Activated T-cell treated with anti-CD3 and anti-CD28 coated beads, Interleukin-2, amount 50 U/mL, for 48 hours (primary cell): ENCODE measurements around the gene COPZ1.
"Not testable (repeated sequence)": the region's sequence is repeated elsewhere in the genome, so short reads cannot be mapped to it uniquely, and the experiment has no call there.

Experiments
- DNase-seq, 2 experiments: peaks; one replicate each; pipeline ENCODE4 v3.0.0-alpha.2; 2020

The COPZ1 gene, protein sequence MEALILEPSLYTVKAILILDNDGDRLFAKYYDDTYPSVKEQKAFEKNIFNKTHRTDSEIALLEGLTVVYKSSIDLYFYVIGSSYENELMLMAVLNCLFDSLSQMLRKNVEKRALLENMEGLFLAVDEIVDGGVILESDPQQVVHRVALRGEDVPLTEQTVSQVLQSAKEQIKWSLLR

DNA sequence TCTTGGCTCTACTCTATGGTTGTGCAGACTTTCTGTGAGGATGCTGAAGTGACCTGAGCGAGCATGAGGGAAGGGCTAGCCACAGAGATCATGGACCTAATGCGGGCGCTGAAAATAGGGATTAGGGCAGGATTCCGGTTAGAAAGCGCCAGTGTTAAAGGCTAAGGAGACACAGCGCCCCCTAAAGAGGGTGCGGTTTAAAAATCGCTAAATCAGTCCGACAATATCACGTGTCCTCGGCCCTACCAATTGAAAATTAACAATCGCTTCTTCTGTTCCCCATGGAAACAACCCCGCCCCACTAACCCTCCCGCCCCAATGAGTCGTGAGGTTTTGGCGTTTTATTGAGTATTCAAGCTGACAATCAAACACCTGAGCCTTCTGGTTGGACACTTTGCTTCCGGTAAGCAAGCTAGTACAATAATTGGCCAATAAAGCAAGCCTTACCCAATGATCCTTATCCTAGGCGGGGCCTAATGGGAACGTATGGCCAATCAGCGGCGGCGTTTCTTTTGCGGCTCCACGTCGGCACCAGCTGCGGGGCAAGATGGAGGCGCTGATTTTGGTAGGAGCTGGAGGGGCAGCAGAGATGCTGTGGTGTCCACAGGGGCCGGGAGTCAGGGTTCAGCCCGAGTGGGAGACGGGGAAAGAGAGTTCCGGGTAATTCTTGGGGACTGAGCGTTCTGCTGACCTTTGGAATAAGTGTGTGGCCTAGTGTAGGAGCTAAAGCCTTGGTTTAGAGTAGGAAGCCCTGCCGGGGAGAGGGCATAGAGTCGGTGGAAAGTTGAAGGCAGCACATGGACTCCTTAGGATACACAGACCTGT lies at the start of gene COPZ1:
Gene COPZ1, plus strand, starts transcription at position 515 of the 825 bp plus-strand sequence. Its CDS starts 33 bp downstream, at position 548.
- DNase-seq: peak; percentile 93 to 95

DNA sequence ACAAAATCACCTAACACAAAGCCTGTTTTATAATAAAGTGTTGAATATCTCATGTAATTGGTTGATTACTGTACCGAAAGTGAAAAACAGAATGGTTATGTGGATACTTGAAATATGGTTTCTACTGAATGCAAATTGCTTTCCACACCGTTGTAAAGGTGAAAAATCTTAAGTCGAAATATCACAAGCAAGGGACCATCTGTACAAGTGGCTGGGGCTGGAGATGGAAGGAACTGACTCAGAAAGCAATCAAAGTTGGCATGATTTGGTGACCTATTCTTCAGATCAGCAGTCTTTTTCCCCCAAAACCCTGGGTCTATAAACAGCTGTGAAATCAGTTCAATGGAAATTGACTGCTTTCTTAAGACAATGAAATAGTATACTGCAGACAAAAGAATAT lies 48.6 kb upstream of the COPZ1 start:
- DNase-seq: no peak

DNA sequence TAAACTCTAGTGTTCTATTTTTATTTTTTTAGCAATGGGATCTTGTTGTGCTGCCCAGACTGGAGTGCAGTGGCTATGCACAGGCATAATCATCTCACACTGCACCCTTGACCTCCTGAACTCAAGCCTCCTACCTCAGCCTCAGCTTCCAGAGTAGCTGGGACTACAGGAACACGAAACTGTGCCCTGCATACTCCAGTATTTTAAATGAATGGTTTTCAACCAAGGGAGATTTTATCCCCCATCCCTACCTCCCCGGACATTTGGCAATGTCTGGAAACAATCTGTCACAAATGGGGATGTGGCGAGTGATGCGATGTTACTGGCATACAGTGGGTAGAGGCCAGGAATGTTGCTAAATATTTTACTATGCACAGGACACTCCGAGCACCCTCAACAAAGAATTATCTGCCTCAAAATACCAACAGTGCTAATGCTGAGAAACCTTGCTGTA lies 47.1 kb upstream of the COPZ1 start:
- DNase-seq: no peak

DNA sequence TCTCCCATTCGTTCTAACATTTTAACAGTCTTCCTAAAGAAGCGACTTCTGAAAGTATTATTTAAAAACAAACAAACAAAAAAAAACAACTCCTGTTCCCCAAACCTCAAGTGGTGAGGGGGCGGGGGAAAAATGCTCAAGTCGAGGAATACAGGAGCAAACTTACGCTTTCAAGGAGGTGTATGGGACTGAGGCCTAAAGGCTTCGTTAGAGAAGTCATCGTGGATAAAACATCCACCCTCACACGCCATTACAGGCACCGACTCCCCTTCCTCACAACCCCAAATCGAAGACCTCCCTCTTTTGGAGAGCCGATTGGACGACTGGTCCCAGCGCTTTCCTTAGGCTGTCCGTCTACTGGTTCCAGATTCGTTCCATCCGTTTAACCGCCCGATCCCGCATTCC lies 45.7 kb upstream of the COPZ1 start:
- no peak for DNase-seq

DNA sequence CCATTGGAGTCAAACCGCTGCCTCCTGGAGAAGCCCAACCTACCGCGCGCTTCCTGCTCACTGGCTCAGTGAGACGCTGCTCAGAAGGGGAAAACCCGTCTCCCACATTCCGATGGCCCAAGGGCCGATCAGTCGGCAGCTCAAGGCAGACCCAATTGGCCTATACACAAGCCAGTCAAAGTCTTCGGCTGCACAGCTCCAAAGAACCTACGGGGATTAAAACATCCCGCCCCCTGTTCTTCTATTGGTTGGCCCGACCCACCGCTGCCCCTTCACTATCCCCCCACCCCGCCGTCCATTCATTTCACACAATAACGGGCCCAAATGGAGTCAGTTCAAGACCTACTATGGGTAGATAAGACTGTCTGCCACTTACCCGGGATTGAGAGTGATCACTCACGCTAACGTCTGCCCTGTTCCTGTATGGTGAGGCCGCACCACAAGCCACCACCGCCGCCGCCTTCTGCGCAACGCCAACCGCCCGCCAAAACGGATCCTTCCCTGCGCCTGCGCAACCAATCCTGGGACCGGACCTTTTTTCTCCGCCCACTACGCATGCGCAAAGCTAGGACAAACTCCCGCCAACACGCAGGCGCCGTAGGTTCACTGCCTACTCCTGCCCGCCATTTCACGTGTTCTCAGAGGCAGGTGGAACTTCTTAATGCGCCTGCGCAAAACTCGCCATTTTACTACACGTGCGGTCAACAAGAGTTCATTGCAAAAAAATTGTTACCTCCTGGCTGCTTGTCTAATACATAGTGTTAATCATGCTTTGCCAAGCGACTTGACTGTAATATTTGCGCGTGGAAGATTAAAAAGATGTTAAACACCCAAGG lies 45.1 kb upstream of the COPZ1 start, which contains the start of gene CBX5:
Gene CBX5, minus strand, starts transcription at position 491 of the 836 bp plus-strand sequence. CDS start 22,472 bp downstream, outside the sequence.
- DNase-seq: peak; percentile 99 to 100

DNA sequence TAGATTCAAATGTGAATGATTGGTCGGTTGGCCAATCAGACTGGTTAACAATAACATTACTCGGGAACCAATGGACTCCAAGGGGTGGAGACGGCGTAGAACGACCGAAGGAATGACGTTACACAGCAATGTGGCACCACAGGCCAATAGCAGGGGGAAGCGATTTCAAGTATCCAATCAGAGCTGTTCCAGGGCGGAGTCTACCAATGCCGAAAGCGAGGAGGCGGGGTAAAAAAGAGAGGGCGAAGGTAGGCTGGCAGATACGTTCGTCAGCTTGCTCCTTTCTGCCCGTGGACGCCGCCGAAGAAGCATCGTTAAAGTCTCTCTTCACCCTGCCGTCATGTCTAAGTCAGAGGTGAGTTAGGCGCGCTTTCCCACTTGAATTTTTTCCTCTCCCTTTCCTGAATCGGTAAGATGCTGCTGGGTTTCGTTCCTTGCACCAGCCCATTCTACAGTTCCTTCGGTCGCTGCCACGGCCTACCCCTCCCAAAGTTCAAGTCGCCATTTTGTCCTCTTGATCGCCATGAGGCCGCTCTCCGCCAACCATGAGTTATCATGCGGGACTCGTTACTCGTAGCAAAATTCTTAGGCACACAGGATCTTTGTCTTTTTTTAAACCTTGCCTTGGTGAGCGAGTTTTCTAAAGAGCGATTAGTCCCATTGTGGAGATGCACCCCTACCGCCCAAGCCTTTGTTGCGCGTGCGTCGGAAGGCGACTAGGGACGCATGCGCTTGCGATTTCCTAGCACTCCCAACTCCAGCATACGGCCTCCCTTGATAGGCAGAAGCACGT lies 44.3 kb upstream of the COPZ1 start, which contains the start of gene HNRNPA1:
Gene HNRNPA1, plus strand, starts transcription at position 259 of the 793 bp plus-strand sequence. Its CDS starts 82 bp downstream, at position 341.
- DNase-seq: peak; percentile 93 to 94

DNA sequence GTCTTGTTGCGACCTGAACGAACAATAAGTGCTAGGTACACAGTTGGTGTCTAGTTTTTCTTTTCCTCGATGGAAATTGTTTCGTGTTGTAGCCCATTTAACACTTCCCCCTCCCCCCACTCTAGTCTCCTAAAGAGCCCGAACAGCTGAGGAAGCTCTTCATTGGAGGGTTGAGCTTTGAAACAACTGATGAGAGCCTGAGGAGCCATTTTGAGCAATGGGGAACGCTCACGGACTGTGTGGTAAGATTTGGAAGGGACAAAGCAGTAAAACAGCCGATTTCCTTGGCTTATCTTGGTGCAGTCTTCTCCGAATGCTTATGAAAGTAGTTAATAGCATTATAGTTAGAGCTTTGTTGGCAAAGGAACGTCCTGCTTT lies 43.7 kb upstream of the COPZ1 start:
- not testable (repeated sequence) for DNase-seq

DNA sequence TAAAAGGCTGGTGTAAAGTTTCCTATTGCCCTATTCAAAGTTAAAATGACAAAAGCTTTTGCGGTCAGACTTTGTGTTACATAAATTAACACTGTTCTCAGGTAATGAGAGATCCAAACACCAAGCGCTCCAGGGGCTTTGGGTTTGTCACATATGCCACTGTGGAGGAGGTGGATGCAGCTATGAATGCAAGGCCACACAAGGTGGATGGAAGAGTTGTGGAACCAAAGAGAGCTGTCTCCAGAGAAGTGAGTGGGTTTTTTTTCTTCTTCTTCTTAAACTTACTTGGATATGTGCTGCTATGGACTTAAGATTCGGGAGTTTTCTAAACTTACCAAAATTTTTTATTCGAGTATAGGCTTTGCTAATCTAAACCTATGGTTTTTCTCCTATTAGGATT lies 43.2 kb upstream of the COPZ1 start:
- peak in 1 of 2 experiments; percentile 34 for DNase-seq

DNA sequence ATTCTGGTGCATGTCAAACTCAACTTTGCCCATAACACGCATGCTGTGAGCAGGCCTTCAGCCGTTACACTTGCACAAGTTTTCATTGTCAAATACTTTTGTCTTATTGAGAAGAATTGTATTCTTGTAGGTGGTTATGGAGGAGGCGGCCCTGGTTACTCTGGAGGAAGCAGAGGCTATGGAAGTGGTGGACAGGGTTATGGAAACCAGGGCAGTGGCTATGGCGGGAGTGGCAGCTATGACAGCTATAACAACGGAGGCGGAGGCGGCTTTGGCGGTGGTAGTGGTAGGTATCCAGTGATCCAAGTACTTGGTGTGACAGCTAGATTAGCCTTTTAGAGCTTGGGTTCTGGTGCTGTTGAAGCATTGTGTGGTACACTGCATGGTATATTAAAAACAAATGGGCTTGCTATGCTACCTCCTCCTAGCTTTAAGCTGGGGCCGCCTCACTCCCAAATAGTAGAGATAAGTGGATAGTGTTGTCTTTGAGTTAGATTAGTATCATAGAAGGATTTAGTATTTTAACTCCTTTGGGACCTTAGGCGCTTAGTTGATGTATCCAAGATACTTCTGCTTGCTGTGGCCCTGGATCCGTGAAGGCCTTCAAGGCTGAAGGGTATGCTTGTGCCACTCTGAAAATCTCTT lies 41.9 kb upstream of the COPZ1 start:
- peak; percentile 57 to 62 for DNase-seq

DNA sequence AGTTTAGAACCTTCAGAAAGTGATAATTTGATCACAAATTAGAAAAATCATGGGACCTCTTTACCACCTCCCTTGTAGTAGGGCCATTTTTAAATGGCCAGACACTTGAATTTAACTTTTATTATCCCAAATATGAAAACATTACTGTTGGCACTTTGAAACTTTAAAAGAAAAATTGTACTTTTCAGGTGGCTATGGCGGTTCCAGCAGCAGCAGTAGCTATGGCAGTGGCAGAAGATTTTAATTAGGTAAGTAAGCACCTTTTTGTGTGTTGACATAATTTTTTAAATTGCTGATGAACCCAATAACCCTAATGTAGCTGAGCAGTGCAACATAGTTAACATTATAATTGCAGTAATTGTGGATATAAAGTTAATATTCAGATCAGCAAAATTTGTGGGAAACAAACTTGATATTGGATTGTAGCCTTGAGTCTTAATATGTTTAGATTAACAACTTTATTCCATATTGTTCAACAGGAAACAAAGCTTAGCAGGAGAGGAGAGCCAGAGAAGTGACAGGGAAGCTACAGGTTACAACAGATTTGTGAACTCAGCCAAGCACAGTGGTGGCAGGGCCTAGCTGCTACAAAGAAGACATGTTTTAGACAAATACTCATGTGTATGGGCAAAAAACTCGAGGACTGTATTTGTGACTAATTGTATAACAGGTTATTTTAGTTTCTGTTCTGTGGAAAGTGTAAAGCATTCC lies 40.7 kb upstream of the COPZ1 start:
- peak in 1 of 2 experiments; percentile 12 for DNase-seq

DNA sequence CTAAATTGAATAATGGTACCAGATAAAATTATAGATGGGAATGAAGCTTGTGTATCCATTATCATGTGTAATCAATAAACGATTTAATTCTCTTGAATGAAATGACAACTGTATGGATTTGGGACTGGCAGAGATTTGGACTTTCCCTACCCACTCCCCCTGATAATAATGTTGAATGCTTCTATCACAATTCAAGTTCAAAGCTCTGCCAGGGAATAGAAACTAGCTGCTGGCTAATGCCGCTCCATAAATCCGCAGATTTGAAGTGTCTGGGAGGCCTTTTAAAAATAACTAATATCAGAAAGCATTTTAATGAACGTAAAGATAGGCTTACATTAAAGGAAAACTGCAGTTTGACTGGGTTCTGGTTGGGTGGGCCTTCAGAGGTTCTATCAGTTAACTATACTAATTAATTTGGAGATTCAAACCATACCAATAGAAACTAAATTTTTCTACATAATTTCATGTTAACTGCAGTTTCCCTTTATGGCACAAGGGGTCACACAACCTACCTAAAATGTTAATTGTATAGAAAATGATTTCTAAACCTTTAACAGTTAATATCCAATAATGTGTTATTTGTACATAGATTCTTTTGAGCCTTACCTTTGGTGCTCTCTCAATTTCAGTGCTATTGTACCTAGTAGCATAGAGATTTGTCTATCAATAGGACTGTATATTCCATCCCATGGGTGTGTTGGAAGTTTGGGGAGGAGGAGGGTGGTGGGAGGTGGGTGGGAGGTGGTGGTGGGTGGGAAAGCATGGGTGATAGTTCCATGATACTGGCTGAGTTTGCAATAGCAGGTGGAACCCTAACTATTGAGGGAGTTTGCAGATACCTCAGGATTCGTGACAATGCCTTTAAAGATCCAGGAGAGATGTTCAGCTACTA lies 39.5 kb upstream of the COPZ1 start:
- DNase-seq: peak in 1 of 2 experiments; percentile 59

DNA sequence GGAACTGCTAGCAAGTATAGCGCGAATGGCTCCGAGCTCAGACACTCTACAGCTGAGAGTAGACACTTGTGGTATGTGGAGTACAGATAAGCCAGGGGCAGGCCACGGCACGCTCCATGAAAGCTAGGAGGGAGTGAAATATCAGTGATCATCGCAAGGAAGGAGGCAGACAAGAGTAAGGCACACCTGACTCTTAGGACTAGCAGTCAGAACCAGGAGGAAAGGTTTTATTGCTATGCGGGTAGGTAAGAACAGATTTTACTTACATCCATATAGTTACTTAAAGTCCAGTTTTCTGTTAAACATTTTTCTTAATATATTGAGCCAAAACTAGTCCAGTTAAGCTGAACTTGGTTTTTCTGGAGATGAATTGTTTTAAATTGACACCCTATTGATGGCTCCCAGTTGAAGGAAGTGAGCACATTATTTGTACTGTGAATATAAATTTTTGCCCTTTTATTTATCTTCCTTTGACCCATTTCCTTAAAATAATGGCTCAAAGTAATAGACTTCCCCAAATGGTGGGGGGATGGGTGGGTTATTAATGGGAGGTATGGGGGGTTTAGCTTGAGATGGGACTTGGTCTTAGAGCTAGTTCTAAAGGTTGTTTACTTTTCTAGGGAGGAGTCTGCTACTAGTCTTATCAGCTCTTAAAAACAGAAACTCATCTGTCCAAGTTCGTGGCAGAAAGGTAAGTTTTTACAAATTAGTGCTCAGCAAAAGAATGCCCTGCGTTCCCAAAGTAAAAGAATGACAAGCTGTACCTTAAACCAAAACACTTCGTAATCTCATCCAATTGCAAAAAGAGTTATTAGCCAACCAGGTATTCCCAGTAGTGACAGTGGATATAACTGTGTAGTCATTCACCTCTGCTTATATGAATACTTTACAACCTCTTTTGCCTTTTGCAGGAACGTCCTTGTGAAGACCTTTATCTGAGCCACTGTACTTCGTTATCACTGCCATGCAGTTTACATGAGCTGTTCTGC lies 38.6 kb upstream of the COPZ1 start:
- DNase-seq: peak in 1 of 2 experiments; percentile 59

DNA sequence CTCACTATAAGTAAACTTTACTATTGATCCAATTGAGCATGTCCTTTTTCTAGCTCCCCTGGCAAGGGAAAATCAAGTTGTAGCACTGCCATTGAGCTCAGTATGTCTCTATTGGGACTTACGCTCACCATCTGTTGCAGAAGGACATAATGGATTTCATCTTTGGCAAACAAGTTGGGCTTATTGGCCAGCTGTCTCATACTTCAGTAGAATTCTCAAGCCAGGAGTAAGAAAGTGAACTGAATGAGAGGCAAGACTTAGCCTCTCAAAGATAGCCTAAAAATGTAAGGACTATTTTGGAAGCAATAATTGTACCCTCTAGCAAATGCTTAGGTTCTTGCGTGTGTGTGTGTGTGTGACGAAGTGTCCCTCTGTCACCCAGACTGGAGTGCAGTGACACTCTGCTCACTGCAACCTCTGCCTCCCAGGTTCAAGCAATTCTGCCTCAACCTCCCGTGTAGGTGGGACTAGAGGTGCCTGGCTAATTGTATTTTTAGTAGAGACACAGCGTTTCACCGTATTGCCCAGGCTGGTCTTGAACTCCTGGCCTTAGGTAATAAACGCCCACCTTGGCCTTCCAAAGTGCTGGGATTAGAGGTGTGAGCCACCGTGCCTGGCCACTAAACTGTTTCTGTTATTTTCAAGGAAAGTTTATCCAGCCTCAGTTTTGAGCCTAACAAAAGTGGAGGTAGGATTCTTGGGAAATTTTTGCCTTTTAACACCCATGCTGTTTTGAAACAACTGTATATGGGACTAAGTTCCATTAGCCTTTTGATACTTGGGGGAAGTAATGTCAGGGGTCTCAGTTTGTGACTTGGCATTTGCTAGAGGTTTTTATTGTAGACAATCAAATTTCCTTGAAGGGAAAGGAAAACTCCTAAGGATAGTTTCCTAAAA lies 37.4 kb upstream of the COPZ1 start:
- DNase-seq: peak; percentile 63 to 65

DNA sequence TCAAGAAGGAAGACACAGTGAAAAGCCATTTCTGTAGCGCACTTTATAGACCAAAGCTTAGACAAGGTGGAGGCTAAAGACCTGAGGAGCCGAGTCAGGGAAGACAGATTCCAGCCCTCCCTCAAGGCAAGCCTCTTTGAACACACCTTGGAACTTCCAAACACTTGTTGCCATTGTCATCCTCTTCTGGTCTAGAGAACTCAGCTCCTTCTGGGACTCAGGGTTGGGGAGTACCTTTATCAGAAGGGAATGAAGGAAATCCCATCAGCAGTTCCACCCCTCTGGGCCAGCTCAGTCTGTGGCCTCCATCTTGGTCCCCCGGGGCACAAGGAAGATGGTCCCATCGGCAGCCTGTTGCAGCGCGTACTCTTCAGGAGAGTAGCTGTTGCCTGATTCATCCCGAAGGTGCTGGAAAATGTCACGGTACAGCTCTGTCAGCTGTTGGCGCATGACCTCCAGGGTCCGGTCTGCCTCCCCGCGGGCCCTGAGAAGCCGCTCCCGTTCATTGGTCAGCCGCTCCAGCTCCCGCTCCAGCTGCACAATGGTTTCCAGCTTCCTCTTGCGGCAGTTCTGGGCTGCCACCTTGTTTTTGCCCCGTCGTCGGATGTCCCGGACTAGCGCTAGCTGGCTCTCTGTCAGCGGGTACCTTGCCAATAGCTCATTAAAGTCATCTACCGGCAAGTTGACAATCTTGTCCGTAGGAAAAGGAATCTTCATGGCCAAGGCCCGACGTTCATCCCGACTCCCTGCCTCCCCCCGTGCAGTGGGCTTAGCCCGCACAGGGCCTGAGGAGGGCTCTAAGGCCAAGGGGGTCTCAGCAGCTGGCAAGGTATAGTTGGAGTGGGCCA lies 32.6 kb upstream of the COPZ1 start:
- no peak for DNase-seq

DNA sequence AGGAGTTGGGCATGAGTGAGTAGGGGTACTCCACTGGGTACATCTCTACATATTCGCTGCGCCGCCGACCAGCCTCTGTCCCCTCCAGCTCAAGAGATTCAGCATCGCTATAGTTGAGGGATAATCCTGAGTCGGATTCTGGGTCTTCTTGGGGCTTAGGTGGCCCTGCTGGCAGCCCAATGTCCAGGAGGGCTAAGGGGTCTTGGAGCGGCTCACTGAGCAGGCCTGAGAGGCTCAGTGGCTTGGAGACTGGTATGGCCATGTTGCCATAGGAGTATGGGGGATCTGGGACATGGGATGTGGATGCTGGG lies 32.0 kb upstream of the COPZ1 start:
- no peak for DNase-seq

DNA sequence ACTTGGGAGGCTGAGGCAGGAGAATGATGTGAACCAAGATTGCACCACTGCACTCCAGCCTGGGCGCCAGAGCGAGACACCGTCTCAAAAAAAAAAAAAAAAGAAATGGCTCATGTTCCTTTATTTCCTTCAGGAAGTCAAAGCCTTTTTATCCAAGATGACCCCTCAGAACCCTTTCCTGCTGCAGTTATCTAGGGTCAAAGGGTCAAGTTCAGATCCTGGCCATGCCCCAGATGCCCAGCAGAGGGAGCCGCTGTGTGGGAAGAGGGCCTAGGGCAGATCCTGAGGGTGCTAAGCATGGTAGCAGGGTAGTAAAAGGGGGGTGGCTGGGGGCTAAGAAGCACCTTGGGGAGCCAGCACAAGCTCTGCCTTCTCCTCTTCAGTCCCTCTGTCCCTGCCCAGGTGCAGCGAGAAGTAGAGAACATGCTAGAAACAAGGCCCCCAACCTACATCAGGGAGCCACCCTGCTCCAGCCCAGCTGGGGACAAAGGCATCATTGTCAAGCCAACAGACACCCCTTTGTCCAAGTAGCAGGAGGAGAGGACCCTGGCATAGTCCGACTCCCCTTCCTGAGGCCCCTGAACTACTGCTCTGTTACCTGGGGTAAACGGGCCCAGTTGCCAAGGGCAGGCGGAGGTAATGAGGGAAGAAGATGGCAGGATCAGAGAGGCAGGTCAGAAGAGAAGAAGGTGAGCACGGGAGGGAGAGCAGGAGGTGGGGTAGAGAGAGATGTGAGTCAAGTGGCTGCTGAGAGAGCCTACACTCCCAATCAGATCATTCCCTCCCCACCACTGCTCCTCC lies 30.6 kb upstream of the COPZ1 start:
- DNase-seq: peak; percentile 81 to 84
